SKM-1 (cell line): ENCODE measurements around the gene FAM107B.

ENCODE experiments used
- DNase-seq: peaks from one replicate; lab custom pipeline; 2025; ENCODE audit not compliant: unreplicated experiment; lab: John Stamatoyannopoulos, UW

Gene FAM107B

GRCh38 chr10:14476641-14477407 is 297.9 kb downstream of the FAM107B start:
- no peak for DNase-seq

GRCh38 chr10:14476006-14476405 is 298.7 kb downstream of the FAM107B start:
- no peak for DNase-seq

GRCh38 chr10:14474656-14475055 is 300.0 kb downstream of the FAM107B start:
- no peak for DNase-seq

GRCh38 chr10:14470920-14471319 is 303.8 kb downstream of the FAM107B start:
- DNase-seq, result no peak

- DNase-seq, result no peak
Measured at GRCh38 chr10:14468726-14469125, 306.0 kb downstream of the FAM107B start.
